AG09319 (cell line): Measurements from ENCODE around the gene VWA8.
"Not testable (repeated sequence)": the region's sequence is repeated elsewhere in the genome, so short reads cannot be mapped to it uniquely, and the experiment has no call there.

Experiments used
- DNase-seq: peaks from one replicate; pipeline ENCODE4 v3.0.0-alpha.2; 2010; ENCODE audit warnings: low read depth; ENCODE audit errors: extremely low read depth
- CTCF ChIP-seq: IDR thresholded peaks from 2 replicates; pipeline ENCODE4 v1.5.1; 2011; ENCODE audit warnings: low read depth, mild to moderate bottlenecking, inconsistent platforms, low read length, moderate library complexity

The VWA8 gene

DNA sequence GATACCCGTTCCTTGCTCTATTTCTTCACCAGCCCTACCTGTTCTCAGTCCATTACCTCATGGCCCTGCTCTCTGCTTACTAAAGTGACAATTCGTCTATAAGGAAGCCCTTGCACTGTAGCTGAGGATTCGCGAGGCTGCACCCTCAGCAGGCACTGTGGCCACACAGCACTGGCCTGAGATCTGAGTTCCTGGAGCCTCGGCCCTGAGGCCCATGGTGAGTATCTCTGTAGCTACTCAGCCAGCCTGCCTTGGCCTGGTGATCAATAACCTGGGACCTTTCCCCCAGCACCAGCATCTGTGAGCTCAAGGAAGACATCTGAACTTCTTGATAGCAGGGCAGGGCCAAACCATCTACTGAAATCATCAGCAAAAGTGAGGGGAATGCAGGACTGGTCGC is 412.9 kb downstream of the VWA8 start:
- no peak for DNase-seq

GRCh38 chr13:41547251-41548000 is 413.5 kb downstream of the VWA8 start:
- DNase-seq = no peak
- no peak for TF ChIP-seq CTCF

More for the DNA sequence above, 412.9 kb downstream of the VWA8 start:
- TF ChIP-seq CTCF = no peak

- no peak for TF ChIP-seq CTCF
- DNase-seq = no peak
These were observed 414.3 kb downstream of the VWA8 start for GRCh38 chr13:41546372-41547190.

DNA sequence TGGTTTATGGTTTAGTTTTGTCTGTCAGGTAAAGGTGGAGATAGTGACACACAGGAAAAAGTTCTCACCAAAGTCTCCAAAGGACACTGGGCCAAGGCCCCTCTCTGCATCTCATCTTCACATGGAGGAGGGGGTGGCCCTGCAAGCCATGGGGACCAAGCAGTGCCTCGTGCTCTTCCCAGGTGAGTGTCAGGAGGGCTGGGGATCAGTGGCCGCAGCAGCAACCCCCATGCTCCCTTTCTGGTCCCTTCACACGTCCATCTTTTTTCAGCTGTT is 415.5 kb downstream of the VWA8 start:
- TF ChIP-seq CTCF = no peak
- DNase-seq = no peak

DNA sequence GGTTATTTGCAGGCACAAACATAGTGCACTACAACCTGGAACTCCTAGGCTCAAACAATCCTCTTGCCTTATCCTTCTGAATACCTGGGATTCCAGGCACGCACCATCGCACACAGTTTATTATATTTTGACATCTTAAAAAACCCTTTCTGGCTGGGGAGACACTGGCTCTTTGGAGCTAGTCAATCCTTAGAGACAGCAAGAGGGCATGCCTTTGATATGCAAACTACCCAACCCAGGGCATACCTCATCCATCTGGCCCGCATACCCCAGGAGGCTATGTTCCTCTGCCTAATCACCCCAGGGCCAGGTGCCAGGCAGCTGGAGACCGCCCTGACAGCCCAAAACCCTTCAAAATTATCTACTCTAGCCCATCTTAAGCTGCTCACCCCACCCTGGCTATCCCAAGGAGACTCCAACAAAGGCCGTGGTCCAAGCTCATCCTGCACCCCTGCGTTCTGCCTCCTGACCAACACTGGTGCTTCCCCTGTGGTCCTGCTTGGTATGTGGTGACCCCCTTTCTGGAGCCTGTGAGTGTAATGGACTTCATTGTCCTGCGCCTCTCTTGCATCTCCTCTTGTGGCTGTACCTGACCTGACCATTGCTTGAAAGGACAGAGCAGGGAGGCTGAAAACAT is 417.1 kb downstream of the VWA8 start:
- no peak for DNase-seq
- no peak for TF ChIP-seq CTCF

GRCh38 chr13:41542799-41543198 is 418.1 kb downstream of the VWA8 start:
- not testable (repeated sequence) for DNase-seq

DNA sequence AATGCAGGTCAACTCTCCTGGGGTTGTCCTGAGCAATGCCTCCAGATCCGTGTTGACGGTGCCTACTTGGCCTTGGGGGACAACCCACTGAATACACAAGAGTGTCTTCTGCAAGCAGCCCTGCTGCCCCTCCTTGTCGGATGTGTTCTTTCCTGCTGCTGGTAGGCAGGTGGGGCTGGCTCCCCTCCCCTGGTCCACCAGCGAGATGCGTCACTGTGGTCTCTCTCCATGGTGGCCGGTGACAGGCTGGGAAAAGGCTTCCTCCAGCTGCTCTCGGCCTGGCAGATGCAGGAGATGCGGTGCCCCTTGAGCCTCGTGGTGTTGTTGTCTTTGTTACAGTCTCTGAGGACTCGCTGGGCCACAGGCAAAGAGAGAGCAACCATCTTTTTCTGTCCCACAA is 418.6 kb downstream of the VWA8 start:
- TF ChIP-seq CTCF = no peak
- no peak for DNase-seq
